Measurements from ENCODE around the gene RPUSD1.

GRCh38 chr16:813916-814412 is 25.8 kb upstream of the RPUSD1 start:
- TF ChIP-seq EZH2 (IDR thresholded peaks at IDR 0.05; ENCODE audit: borderline replicate concordance) (no peak), CTCF (IDR thresholded peaks at IDR 0.05; ENCODE audit: poor library complexity) (no peak), EZH2phosphoT487 (IDR thresholded peaks at IDR 0.05; ENCODE audit: low read depth, severe bottlenecking, unreplicated experiment) (no peak)
